Neural crest cell (in vitro differentiated cells): ENCODE results near the gene TSR3. TPM values are rescaled to one million over a fixed set of nuclear protein-coding genes. Genes with fewer than 3 reads are reported as not detected.

Source experiments
- DNase-seq: peaks from one replicate; pipeline ENCODE4 v3.0.0; 2021; ENCODE audit warnings: low read depth, mixed read lengths, low spot score
- H3K27ac Mint-ChIP-seq: one replicate; pipeline ENCODE4 v1.8.0; 2021; ENCODE audit warnings: mild to moderate bottlenecking, mixed read lengths; ENCODE audit not compliant: unreplicated experiment
- H3K27me3 Mint-ChIP-seq: 2 replicates; pipeline ENCODE4 v1.8.0; 2021; ENCODE audit warnings: low read depth, mild to moderate bottlenecking, mixed read lengths
- H3K36me3 Mint-ChIP-seq: 2 replicates; pipeline ENCODE4 v1.8.0; 2021; ENCODE audit warnings: low read depth, mild to moderate bottlenecking, mixed read lengths
- H3K4me1 Mint-ChIP-seq: 2 replicates; pipeline ENCODE4 v1.8.0; 2021; ENCODE audit warnings: mixed read lengths
- H3K4me3 Mint-ChIP-seq: one replicate; pipeline ENCODE4 v1.8.0; 2021; ENCODE audit warnings: mild to moderate bottlenecking, mixed read lengths
- H3K9me3 Mint-ChIP-seq: 2 replicates; pipeline ENCODE4 v1.8.0; 2021; ENCODE audit warnings: mixed read lengths
- total RNA-seq: library from RNA; stranded (reverse); gene quantifications from 2 replicates; pipeline ENCODE4 v1.2.1, GENCODE V29; 2021
- TF ChIP-seq, protein P1 (sequence below): fragments of 200-600 bp; sonication (generic); conservative IDR thresholded peaks from 2 replicates; pipeline ENCODE4 v1.5.0; 2021; ENCODE audit warnings: antibody characterized with exemption, mild to moderate bottlenecking

TSR3 gene
- total RNA-seq, 1 donor from 2014 or later, result 66.2 TPM

GRCh38 chr16:1333854-1334700 lies 17.6 kb downstream of the TSR3 start:
- DNase-seq, result no peak
- Mint-ChIP-seq H3K9me3 (no peaks in the 10 kb centered on the region), H3K4me3 (no peak overlapping the region)

GRCh38 chr16:1333149-1333812 lies 18.4 kb downstream of the TSR3 start, which contains the start of gene BAIAP3:
BAIAP3 (plus strand) TSS chr16:1333645; CDS start chr16:1338550, 4,905 bp downstream.
- TF ChIP-seq, protein P1, sequence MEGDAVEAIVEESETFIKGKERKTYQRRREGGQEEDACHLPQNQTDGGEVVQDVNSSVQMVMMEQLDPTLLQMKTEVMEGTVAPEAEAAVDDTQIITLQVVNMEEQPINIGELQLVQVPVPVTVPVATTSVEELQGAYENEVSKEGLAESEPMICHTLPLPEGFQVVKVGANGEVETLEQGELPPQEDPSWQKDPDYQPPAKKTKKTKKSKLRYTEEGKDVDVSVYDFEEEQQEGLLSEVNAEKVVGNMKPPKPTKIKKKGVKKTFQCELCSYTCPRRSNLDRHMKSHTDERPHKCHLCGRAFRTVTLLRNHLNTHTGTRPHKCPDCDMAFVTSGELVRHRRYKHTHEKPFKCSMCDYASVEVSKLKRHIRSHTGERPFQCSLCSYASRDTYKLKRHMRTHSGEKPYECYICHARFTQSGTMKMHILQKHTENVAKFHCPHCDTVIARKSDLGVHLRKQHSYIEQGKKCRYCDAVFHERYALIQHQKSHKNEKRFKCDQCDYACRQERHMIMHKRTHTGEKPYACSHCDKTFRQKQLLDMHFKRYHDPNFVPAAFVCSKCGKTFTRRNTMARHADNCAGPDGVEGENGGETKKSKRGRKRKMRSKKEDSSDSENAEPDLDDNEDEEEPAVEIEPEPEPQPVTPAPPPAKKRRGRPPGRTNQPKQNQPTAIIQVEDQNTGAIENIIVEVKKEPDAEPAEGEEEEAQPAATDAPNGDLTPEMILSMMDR, result no peak
- DNase-seq, result peak; percentile 44
- peak within 1 kb of the TSS; percentile 61 for H3K4me3 Mint-ChIP-seq
- no peaks in the 10 kb centered on the region for H3K36me3 Mint-ChIP-seq
- peaks cover 12% of the 10 kb centered on the region for H3K4me1 Mint-ChIP-seq
- H3K9me3 Mint-ChIP-seq, result no peaks in the 10 kb centered on the region
- H3K27ac Mint-ChIP-seq, result no peak within 1 kb of the TSS
- H3K27me3 Mint-ChIP-seq, result peaks cover 60% of the 10 kb centered on the region

More at GRCh38 chr16:1333854-1334700, 17.6 kb downstream of the TSR3 start:
- TF ChIP-seq, protein P1, result no peak
- H3K36me3 Mint-ChIP-seq, result no peaks in the 10 kb centered on the region
- H3K4me1 Mint-ChIP-seq, result peaks cover 12% of the 10 kb centered on the region
- H3K27me3 Mint-ChIP-seq, result peaks cover 60% of the 10 kb centered on the region
- H3K27ac Mint-ChIP-seq, result no peak overlapping the region

GRCh38 chr16:1332618-1333148 lies 19.0 kb downstream of the TSR3 start:
- Mint-ChIP-seq H3K27ac (no peak overlapping the region), H3K4me1 (peaks cover 12% of the 10 kb centered on the region), H3K27me3 (peaks cover 60% of the 10 kb centered on the region), H3K4me3 (peak overlapping the region; percentile 61), H3K9me3 (no peaks in the 10 kb centered on the region), H3K36me3 (no peaks in the 10 kb centered on the region)
- TF ChIP-seq, protein P1, result no peak
- DNase-seq, result no peak

DNA sequence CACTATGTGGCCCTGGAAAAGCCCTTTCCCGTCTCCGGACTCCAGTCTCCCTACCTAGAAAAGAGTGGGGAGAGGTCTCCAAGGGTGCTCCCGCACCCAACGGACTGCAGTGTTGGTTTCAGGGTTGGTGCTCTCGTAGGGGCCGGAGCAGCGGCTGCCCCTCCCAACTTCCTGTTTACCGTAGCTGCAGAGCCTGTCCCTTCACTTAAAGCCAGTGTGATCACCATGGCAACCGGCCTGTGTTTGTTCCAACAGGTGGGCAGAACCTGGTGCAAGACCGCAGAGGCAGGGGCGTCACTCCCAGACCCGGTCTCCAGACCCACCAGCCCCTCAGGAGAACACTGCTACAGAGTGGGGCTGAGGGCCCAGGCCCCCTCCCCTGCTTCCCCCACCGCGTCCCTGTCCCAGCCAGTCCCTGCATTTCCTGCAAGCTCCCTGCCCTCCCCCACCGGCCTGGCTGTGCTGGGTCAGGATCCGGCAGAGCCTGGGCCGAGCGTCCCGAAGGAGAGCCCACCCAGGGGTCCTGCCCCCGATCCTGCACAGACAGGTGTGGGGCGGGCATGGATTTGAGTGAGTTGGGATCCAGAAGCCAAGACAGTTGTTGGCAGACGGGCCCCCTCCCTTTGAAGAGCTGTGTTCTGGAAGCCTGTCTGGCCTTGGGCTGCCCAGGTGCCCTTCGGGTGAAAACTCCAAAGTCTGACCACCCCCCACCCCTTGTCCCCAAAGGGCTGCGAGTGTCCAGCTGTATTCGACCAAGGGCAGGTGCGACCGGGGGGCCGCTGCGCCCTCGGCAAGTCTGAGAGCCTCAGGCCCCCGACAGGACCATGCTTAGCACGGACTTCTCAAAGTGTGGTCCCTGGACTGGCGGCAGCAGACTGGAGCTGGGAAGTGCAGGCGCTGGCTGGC lies 19.7 kb downstream of the TSR3 start:
- TF ChIP-seq, protein P1, result no peak
- no peaks in the 10 kb centered on the region for H3K9me3 Mint-ChIP-seq
- H3K4me3 Mint-ChIP-seq, result peak overlapping the region; percentile 67
- no peaks in the 10 kb centered on the region for H3K36me3 Mint-ChIP-seq
- peaks cover 12% of the 10 kb centered on the region for H3K4me1 Mint-ChIP-seq
- no peak for DNase-seq
- H3K27me3 Mint-ChIP-seq, result peaks cover 57% of the 10 kb centered on the region
- no peak overlapping the region for H3K27ac Mint-ChIP-seq
